Large intestine (tissue), 12 donors: ENCODE measurements around the gene ARFGEF2. TPM values are rescaled to one million over a fixed set of nuclear protein-coding genes. Genes with fewer than 3 reads are reported as not detected.

Source experiments
- DNase-seq, 2 donors: peaks; one replicate each; pipeline versions ENCODE4 v3.0.0 to v3.0.0-alpha.2; 2013
- H3K27ac ChIP-seq: one replicate; pipeline ENCODE4 v1.5.1; 2013; ENCODE audit warnings: low read length
- H3K27me3 ChIP-seq: 2 replicates; pipeline ENCODE4 v1.6.1; 2013; ENCODE audit warnings: low read length; ENCODE audit not compliant: control insufficient read depth, insufficient read depth
- H3K36me3 ChIP-seq: 2 replicates; pipeline ENCODE4 v1.6.1; 2013; ENCODE audit warnings: low read length; ENCODE audit not compliant: control insufficient read depth, insufficient read depth
- H3K4me1 ChIP-seq: one replicate; pipeline ENCODE4 v1.6.1; 2013; ENCODE audit warnings: low read length; ENCODE audit not compliant: control insufficient read depth, insufficient read depth
- H3K4me3 ChIP-seq: one replicate; pipeline ENCODE4 v1.5.1; 2013; ENCODE audit warnings: low read length
- H3K9me3 ChIP-seq: one replicate; pipeline ENCODE4 v1.6.1; 2013; ENCODE audit warnings: mild to moderate bottlenecking, low read depth, low read length, moderate library complexity; ENCODE audit not compliant: control insufficient read depth
- WGBS: methylation state at CpG from one replicate; pipeline ENCODE4 v1.1.5; 2013; ENCODE audit warnings: low lambda C conversion rate; ENCODE audit not compliant: insufficient coverage; 5-methylcytosine and 5-hydroxymethylcytosine counted together
- long read RNA-seq, 11 donors: transcript quantifications; one replicate each; lab custom pipeline, GENCODE V29; 2026
- polyA plus RNA-seq: library from polyadenylated mRNA; unstranded; fragments of 120-200 nt; gene quantifications from one replicate; pipeline ENCODE4 v1.2.1, GENCODE V29; 2013

ARFGEF2 gene
- polyA plus RNA-seq = 43.7 TPM
- long read RNA-seq, donor 1 = 0 reads
- long read RNA-seq, donor 2 = 0 reads
- long read RNA-seq, donor 3 = 0 reads
- long read RNA-seq, donor 4 = 0 reads
- long read RNA-seq, donor 5 = 0 reads
- long read RNA-seq, donor 6, partial matches to known transcripts = 5 of 6 reads
- long read RNA-seq, donor 6, other reads (novel, unspliced or antisense) = 0 of 6 reads
- long read RNA-seq, donor 7 = 0 reads
- long read RNA-seq, donor 8, partial matches to known transcripts = 7 of 8 reads
- long read RNA-seq, donor 8, other reads (novel, unspliced or antisense) = 0 of 8 reads
- long read RNA-seq, donor 9, partial matches to known transcripts = 32 of 32 reads
- long read RNA-seq, donor 9, other reads (novel, unspliced or antisense) = 0 of 32 reads
- long read RNA-seq, donor 10, full-length matches to known transcripts = 2 of 7 reads
- long read RNA-seq, donor 10, partial matches to known transcripts = 5 of 7 reads
- long read RNA-seq, donor 10, other reads (novel, unspliced or antisense) = 0 of 7 reads
- long read RNA-seq, donor 11 = 0 reads

DNA sequence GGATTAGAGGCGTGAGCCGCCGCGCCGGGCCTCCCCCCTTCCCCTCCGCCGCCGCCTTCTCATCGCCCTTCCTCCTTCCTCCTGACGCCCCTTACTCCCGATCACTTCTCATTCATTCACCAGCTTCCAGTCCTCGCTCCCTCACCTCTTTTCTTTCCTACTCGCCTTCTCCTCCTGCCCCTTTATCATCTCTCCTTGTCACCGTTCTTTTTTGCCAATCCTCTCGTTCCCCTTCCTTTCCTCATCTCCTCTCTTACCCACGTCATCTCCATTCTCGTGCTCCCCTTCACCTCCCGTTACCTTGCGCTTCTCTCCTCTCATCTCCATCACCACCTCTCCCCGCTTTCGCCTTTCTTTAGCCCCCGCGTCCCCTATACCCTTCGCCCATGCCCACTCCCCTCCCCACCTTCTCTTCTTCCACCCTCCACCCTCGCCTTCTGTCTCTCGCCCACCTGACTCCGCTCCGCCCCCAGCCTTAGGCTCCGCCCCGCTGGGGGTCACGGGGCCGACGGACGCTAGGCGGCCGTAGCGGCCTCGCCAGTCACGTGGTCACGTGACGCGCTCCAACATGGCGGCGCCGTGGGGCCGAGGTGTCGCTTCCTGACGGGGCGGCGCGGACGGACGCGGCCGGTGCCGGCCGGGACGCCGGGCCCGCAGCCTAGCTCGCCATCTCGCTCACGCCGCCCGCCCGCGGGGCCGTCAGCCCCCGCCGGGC lies at the start of gene ARFGEF2:
ARFGEF2 (plus strand) TSS at position 544 of the 715 bp plus-strand sequence. CDS start 179 bp downstream, outside the sequence.
- peaks cover 19% of the 10 kb centered on the region for H3K4me1 ChIP-seq
- peak; percentile 94 to 96 for DNase-seq
- 0% methylated on average over 12 of the region's 70 CpGs for WGBS

GRCh38 chr20:48875233-48875913 lies 46.1 kb upstream of the ARFGEF2 start:
- Histone ChIP-seq H3K4me1 (no peaks in the 10 kb centered on the region), H3K9me3 (no peaks in the 10 kb centered on the region), H3K36me3 (no peaks in the 10 kb centered on the region), H3K27me3 (no peaks in the 10 kb centered on the region), H3K4me3 (no peak overlapping the region), H3K27ac (no peak overlapping the region)
- whole genome bisulfite sequencing = 87% methylated on average over 6 of the region's 17 CpGs
- no peak for DNase-seq

More for the DNA sequence above, at the start of gene ARFGEF2:
- peak within 1 kb of the TSS; percentile 67 for H3K4me3 ChIP-seq
- H3K27me3 ChIP-seq = no peaks in the 10 kb centered on the region
- no peaks in the 10 kb centered on the region for H3K9me3 ChIP-seq
- H3K27ac ChIP-seq = peak within 1 kb of the TSS; percentile 85
- no peaks in the 10 kb centered on the region for H3K36me3 ChIP-seq

DNA sequence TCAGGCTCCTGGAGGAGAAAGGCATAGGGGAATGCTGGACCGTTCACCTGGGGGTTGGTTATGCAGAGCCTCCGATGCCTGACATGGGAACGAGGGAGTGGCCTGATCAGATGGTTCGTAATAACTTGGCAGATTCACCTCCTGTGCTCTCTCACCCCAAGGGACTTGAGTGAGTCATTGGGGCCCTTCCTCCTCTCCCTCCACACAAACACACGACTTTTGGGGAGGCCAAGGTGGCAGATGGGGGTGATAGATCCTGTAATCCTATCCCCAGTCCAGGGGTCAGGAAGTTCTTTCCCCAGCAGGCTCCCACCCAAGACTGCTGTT lies 45.6 kb upstream of the ARFGEF2 start:
- Histone ChIP-seq H3K4me1 (no peaks in the 10 kb centered on the region), H3K4me3 (no peak overlapping the region), H3K27me3 (no peaks in the 10 kb centered on the region), H3K36me3 (no peaks in the 10 kb centered on the region), H3K27ac (no peak overlapping the region), H3K9me3 (no peaks in the 10 kb centered on the region)
- no CpG with 5 or more reads among the region's 5 CpGs for WGBS
- peak in 1 of 2 donors; percentile 11 for DNase-seq

GRCh38 chr20:48877304-48877703 lies 44.2 kb upstream of the ARFGEF2 start:
- H3K4me1 ChIP-seq = no peaks in the 10 kb centered on the region
- WGBS = 0% methylated on average over 1 of the region's 2 CpGs
- H3K9me3 ChIP-seq = no peaks in the 10 kb centered on the region
- no peak overlapping the region for H3K27ac ChIP-seq
- no peaks in the 10 kb centered on the region for H3K36me3 ChIP-seq
- H3K27me3 ChIP-seq = no peaks in the 10 kb centered on the region
- no peak for DNase-seq
- no peak overlapping the region for H3K4me3 ChIP-seq

GRCh38 chr20:48878534-48879248 lies 42.8 kb upstream of the ARFGEF2 start:
- Histone ChIP-seq H3K27ac (no peak overlapping the region), H3K4me3 (no peak overlapping the region), H3K4me1 (no peaks in the 10 kb centered on the region), H3K9me3 (no peaks in the 10 kb centered on the region), H3K27me3 (no peaks in the 10 kb centered on the region), H3K36me3 (no peaks in the 10 kb centered on the region)
- 100% methylated on average over 2 of the region's 10 CpGs for WGBS
- no peak for DNase-seq

GRCh38 chr20:48879612-48880245 lies 41.8 kb upstream of the ARFGEF2 start:
- no CpG with 5 or more reads among the region's 1 CpG for WGBS
- no peaks in the 10 kb centered on the region for H3K36me3 ChIP-seq
- H3K27me3 ChIP-seq = no peaks in the 10 kb centered on the region
- H3K9me3 ChIP-seq = no peaks in the 10 kb centered on the region
- H3K4me1 ChIP-seq = no peaks in the 10 kb centered on the region
- no peak overlapping the region for H3K4me3 ChIP-seq
- no peak for DNase-seq
- H3K27ac ChIP-seq = no peak overlapping the region

- Histone ChIP-seq H3K4me3 (no peak overlapping the region), H3K27ac (no peak overlapping the region), H3K36me3 (no peaks in the 10 kb centered on the region), H3K27me3 (no peaks in the 10 kb centered on the region), H3K4me1 (no peaks in the 10 kb centered on the region), H3K9me3 (no peaks in the 10 kb centered on the region)
- DNase-seq = no peak
- WGBS = no CpG with 5 or more reads among the region's 3 CpGs
Observed at GRCh38 chr20:48880331-48880730, 41.2 kb upstream of the ARFGEF2 start.

DNA sequence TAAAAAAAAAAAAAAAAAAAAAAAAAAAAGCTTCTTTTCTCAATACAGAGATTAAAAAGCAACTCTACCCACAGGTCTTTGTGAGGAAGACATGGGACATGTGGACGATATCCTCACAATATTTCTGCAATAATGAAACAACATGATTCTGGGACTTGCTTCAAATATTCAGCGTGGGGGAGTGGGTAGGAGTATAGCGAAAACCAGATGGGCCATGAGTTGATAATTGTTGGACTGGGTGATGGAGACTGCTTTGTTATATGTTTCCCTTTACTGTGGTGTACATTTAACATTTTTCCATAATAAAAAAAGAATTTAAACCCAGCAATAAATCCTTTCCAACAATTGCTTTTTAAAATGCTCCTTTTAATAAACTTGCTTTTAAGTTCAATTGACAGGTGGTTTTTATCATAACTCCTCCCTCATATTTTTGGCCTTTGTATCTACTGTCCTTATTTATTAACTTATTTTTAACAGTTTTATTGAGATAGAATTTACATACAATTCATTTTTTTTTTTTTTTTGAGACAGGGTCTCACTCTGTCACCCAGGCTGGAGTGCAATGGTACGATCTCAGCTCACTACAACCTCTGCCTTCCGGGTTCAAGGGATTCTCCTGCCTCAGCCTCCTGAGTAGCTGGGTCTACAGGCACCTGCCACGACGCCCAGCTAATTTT lies 40.4 kb upstream of the ARFGEF2 start:
- 93% methylated on average over 2 of the region's 7 CpGs for WGBS
- Histone ChIP-seq H3K36me3 (no peaks in the 10 kb centered on the region), H3K27ac (no peak overlapping the region), H3K4me1 (no peaks in the 10 kb centered on the region), H3K27me3 (no peaks in the 10 kb centered on the region), H3K9me3 (no peaks in the 10 kb centered on the region), H3K4me3 (no peak overlapping the region)
- DNase-seq = no peak

GRCh38 chr20:48885237-48885636 lies 36.3 kb upstream of the ARFGEF2 start:
- no peak overlapping the region for H3K27ac ChIP-seq
- WGBS = 100% methylated on average over 1 of the region's 4 CpGs
- H3K36me3 ChIP-seq = no peaks in the 10 kb centered on the region
- H3K27me3 ChIP-seq = peaks cover 4% of the 10 kb centered on the region
- no peak overlapping the region for H3K4me3 ChIP-seq
- no peaks in the 10 kb centered on the region for H3K9me3 ChIP-seq
- no peak for DNase-seq
- H3K4me1 ChIP-seq = no peaks in the 10 kb centered on the region
